ENCODE results near the gene ZW10.

DNA sequence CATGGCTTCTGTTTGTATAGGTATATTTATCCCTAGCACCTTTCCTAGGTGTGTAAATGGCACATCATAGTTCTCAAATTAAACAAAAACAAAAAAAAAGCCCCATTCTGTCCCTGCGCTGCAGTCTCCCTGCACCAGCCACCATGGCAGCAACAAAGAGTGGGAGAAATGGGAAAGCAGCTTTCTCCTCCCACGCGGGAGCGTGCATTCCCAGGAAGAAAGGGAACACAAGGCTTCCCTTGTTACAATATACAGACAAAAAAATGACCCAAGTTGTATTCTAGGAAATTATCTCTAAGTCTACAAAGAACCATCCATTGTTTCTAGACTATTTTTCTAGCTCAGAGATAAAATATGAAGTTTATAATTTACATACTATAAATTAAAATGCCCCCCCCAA is 51.3 kb downstream of the ZW10 start:
- TF ChIP-seq POLR2AphosphoS5 (IDR thresholded peaks at IDR 0.05; ENCODE audit: low read depth, low read length) (no peak), POLR2A (IDR thresholded peaks at IDR 0.05; ENCODE audit: low read depth, low read length) (no peak)

Measured in GM12892 (cell line).